ENCODE results near the gene FERD3L.

FERD3L gene

GRCh38 chr7:19117870-19118608 lies 27.2 kb downstream of the FERD3L start:
- no peak overlapping the region for H3K27ac ChIP-seq

GRCh38 chr7:19117091-19117869 lies 27.9 kb downstream of the FERD3L start, which contains the start of gene TWIST1:
TSS of gene TWIST1 (minus strand) at chr7:19117636. CDS start at chr7:19117321, 315 bp downstream.
- DNase-seq (ENCODE audit: low read depth, low spot score): no peak
- no peak within 1 kb of the TSS for H3K27ac ChIP-seq

More at GRCh38 chr7:19117870-19118608, 27.2 kb downstream of the FERD3L start:
- no peak for DNase-seq (ENCODE audit: low read depth, low spot score)

GRCh38 chr7:19116121-19117090 lies 28.8 kb downstream of the FERD3L start:
- no peak for DNase-seq (ENCODE audit: low read depth, low spot score)
- no peak overlapping the region for H3K27ac ChIP-seq

- no peak overlapping the region for H3K27ac ChIP-seq
- no peak for DNase-seq (ENCODE audit: low read depth, low spot score)
Observed at GRCh38 chr7:19114551-19114855, 30.7 kb downstream of the FERD3L start.

GRCh38 chr7:19113855-19114550 lies 31.2 kb downstream of the FERD3L start:
- DNase-seq (ENCODE audit: low read depth, low spot score): no peak
- no peak overlapping the region for H3K27ac ChIP-seq

GRCh38 chr7:19113002-19113350 lies 32.2 kb downstream of the FERD3L start:
- no peak overlapping the region for H3K27ac ChIP-seq
- DNase-seq (ENCODE audit: low read depth, low spot score): no peak

GRCh38 chr7:19112274-19113001 lies 32.8 kb downstream of the FERD3L start:
- no peak overlapping the region for H3K27ac ChIP-seq
- DNase-seq (ENCODE audit: low read depth, low spot score): no peak

GRCh38 chr7:19111474-19112273 lies 33.5 kb downstream of the FERD3L start:
- H3K27ac ChIP-seq: no peak overlapping the region
- no peak for DNase-seq (ENCODE audit: low read depth, low spot score)

DNA sequence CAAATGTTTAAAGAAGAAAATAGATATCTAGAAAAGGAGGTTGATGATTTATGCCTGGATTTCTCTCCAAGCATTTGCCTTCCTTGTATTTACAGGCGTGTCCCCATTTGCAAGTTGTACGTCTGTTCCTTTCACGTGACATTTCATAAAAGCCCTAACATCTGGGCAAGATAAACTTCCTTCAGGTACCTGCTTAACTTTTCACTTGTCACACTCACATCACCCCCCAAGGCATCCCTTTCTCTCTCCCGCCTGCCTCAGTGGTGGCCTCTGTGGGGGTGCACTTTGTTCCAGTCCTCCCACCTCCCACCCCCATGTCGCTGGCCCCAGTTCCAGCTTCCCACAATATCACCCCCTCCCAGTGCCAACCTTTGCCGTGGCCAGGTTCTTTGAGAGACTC lies 34.4 kb downstream of the FERD3L start:
- DNase-seq (ENCODE audit: low read depth, low spot score): no peak

GRCh38 chr7:19110026-19110730 lies 35.0 kb downstream of the FERD3L start:
- DNase-seq (ENCODE audit: low read depth, low spot score): no peak
- no peak overlapping the region for H3K27ac ChIP-seq

More for the DNA sequence above, 34.4 kb downstream of the FERD3L start:
- H3K27ac ChIP-seq: no peak overlapping the region

- DNase-seq (ENCODE audit: low read depth, low spot score): no peak
- no peak overlapping the region for H3K27ac ChIP-seq
Observed at GRCh38 chr7:19109000-19109946, 35.9 kb downstream of the FERD3L start.

DNA sequence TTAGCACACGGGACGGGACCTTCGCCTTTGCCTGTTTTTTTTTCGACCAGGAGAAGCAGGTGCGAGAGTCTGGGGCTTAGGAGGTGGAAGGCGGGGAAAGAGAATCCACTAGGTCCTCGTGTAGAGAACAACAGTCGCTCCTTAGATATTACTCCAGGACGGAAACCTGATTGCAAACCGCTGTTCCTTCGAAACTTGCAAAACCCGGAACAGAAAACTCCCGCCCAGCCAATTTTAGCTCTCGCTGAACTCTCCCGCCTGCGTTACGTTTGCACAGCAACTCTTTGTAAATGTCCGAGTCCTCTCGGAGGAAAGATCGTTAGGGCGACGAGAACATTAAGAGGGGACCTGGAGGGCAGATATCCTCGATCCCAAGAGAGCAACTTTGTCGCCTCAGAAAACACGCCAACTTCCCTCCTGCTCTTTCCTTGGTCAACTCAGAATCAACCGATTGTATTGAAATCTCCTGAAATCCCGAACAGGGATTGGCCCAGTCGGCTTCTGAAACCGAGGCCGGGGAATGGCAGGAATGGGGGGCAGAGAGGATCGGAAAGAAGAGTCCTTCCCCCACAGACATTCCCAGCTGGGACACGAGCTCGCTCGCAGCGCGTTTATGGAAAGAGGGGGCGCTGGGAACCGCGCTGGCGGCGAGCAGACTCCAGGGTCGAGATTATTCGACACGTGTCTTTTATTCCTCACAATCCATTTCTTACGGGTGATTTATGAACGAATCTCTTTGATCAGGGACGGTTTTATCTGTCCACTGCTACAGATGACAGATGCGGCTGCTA lies 37.7 kb downstream of the FERD3L start:
- H3K27ac ChIP-seq: no peak overlapping the region
- DNase-seq (ENCODE audit: low read depth, low spot score): no peak

DNA sequence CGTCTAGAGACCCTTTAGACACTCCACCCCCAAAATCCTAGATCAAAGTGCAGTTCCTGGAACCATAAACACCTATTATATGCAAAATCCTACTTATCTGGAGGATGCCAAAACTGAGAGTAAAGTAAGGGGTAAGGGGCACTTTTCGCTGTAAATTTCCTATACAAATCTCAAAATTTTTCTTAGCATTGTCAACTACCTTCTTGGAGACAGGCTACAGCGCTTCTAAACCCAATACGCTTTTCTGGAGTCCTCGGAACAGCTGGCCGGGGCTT lies 38.2 kb downstream of the FERD3L start:
- no peak overlapping the region for H3K27ac ChIP-seq
- DNase-seq (ENCODE audit: low read depth, low spot score): no peak

GRCh38 chr7:19106241-19107080 lies 38.8 kb downstream of the FERD3L start:
- no peak overlapping the region for H3K27ac ChIP-seq
- no peak for DNase-seq (ENCODE audit: low read depth, low spot score)

DNA sequence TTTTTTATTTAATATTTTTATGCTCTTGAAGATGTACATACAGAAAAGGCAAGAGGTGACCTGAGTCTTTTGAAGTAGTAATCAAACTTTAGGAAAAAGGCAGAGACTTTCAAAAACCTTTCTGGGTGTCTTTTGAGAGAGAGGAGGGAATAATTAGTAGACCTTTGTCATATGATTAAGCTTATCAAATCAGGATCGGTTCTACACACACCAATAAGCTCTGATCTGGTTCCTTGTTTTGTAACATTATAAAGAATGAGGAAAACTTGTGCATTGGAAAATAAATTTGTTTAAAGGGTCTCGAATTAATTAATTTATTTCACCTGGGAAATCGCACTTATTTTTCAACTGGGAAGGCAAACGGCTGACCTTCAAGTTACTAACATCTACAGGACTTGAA lies 39.7 kb downstream of the FERD3L start:
- DNase-seq (ENCODE audit: low read depth, low spot score): no peak
- H3K27ac ChIP-seq: no peak overlapping the region

DNA sequence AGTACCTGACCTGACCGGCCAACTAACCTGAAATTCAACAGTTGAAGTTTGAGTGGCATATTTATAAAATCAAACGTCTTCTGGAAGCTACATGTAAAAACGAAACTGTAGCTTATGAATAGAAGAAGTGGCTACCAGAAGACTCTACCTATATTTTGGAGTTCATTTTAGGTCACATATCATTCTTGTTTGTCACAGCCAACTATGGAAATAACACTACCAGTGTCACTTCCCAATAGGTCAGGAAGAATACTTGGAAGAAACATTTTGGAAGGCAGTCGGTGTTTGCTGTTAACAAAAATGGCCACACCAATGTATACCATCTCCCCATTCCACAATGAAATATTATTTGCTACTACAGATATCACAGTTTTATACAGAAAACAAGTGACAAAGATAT lies 40.4 kb downstream of the FERD3L start:
- no peak overlapping the region for H3K27ac ChIP-seq

More for the DNA sequence above, 40.4 kb downstream of the FERD3L start:
- no peak for DNase-seq (ENCODE audit: low read depth, low spot score)

Measured in epithelial cell of prostate (primary cell).